HEK293 (cell line): Measurements from ENCODE around the gene RIPK4.

Source experiments
- CTCF ChIA-PET: fragments of 350-600 bp; formaldehyde crosslinking; extraction: SDS; loops from one replicate; lab custom pipeline; 2021; ENCODE audit warnings: antibody characterized with exemption; lab: Yijun Ruan, JAX
- POLR2A ChIA-PET: fragments of 300-600 bp; formaldehyde crosslinking; extraction: SDS; loops from one replicate; lab custom pipeline; 2020; ENCODE audit warnings: antibody characterized with exemption, inconsistent platforms; lab: Yijun Ruan, JAX
- H3K27ac ChIP-seq: fragments of 200-500 bp; sonication (Bioruptor generic); 2 replicates; pipeline ENCODE4 v1.5.1; 2014; ENCODE audit warnings: low read depth, low read length, control low read depth, inconsistent platforms; ENCODE audit errors: extremely low read depth
- H3K36me3 ChIP-seq, 2 experiments: fragments of 200-500 bp in 1 of 2; sonication (Bioruptor generic) in 1 of 2; 1 replicate in 1 of 2; 2 replicates in 1 of 2; pipeline ENCODE4 v1.5.1; 2014 to 2017; ENCODE audit warnings: inconsistent platforms in 2 of 2, low read length in 2 of 2; ENCODE audit not compliant: control insufficient read depth in 2 of 2, insufficient read depth in 1 of 2
- H3K4me1 ChIP-seq: fragments of 200-500 bp; sonication (Bioruptor generic); 2 replicates; pipeline ENCODE4 v1.5.1; 2014; ENCODE audit warnings: mild to moderate bottlenecking, low read length, inconsistent platforms; ENCODE audit not compliant: control insufficient read depth, insufficient read depth
- H3K4me3 ChIP-seq: 2 replicates; pipeline ENCODE4 v1.5.1; 2011; ENCODE audit warnings: low read depth, mild to moderate bottlenecking, control low read depth, low read length, moderate library complexity
- H3K9me3 ChIP-seq: fragments of 200-500 bp; sonication (Bioruptor generic); 2 replicates; pipeline ENCODE4 v1.5.1; 2014; ENCODE audit warnings: low read depth, low read length, inconsistent platforms; ENCODE audit not compliant: control insufficient read depth, insufficient read depth
- ZBTB21 ChIP-seq: fragments of 450-650 bp; formaldehyde crosslinking; IDR thresholded peaks from 2 replicates; pipeline ENCODE4 v1.5.1; 2017; ENCODE audit warnings: missing biosample characterization, missing genetic modification characterization
- ZNF114 ChIP-seq: fragments of 450-650 bp; formaldehyde crosslinking; IDR thresholded peaks from 2 replicates; pipeline ENCODE4 v1.5.0; 2017; ENCODE audit warnings: missing biosample characterization, missing genetic modification characterization
- ZNF148 ChIP-seq: fragments of 450-650 bp; formaldehyde crosslinking; IDR thresholded peaks from 2 replicates; pipeline ENCODE4 v1.5.0; 2017; ENCODE audit warnings: missing biosample characterization, missing genetic modification characterization, borderline replicate concordance
- ZNF157 ChIP-seq: fragments of 450-650 bp; formaldehyde crosslinking; IDR thresholded peaks from 2 replicates; pipeline ENCODE4 v1.5.1; 2016; ENCODE audit warnings: missing biosample characterization, missing genetic modification characterization
- ZNF19 ChIP-seq: fragments of 450-650 bp; formaldehyde crosslinking; IDR thresholded peaks from 2 replicates; pipeline ENCODE4; 2016; ENCODE audit warnings: missing biosample characterization, missing genetic modification characterization, low read depth
- ZNF391 ChIP-seq: fragments of 450-650 bp; formaldehyde crosslinking; IDR thresholded peaks from 2 replicates; pipeline ENCODE4 v1.5.1; 2016; ENCODE audit warnings: low read depth, missing biosample characterization, missing genetic modification characterization, borderline replicate concordance
- ZNF518A ChIP-seq: fragments of 450-650 bp; formaldehyde crosslinking; conservative IDR thresholded peaks from 2 replicates; pipeline ENCODE4 v1.5.1; 2016; ENCODE audit warnings: low read depth, missing biosample characterization, missing genetic modification characterization
- ZNF544 ChIP-seq: fragments of 450-650 bp; formaldehyde crosslinking; IDR thresholded peaks from 2 replicates; pipeline ENCODE4 v1.5.0; 2017; ENCODE audit warnings: missing biosample characterization, missing genetic modification characterization
- ZNF585B ChIP-seq: fragments of 450-650 bp; formaldehyde crosslinking; IDR thresholded peaks from 2 replicates; pipeline ENCODE4 v1.5.1; 2016; ENCODE audit warnings: missing biosample characterization, missing genetic modification characterization
- ZNF623 ChIP-seq: fragments of 450-650 bp; formaldehyde crosslinking; IDR thresholded peaks from 2 replicates; pipeline ENCODE4 v1.5.1; 2016; ENCODE audit warnings: missing biosample characterization, missing genetic modification characterization
- ZNF704 ChIP-seq: fragments of 450-650 bp; formaldehyde crosslinking; IDR thresholded peaks from 2 replicates; pipeline ENCODE4 v1.5.1; 2016; ENCODE audit warnings: missing biosample characterization, missing genetic modification characterization
- ZNF791 ChIP-seq: fragments of 450-650 bp; formaldehyde crosslinking; IDR thresholded peaks from 2 replicates; pipeline ENCODE4 v1.5.1; 2016; ENCODE audit warnings: missing biosample characterization, missing genetic modification characterization
- ZNF830 ChIP-seq: fragments of 450-650 bp; IDR thresholded peaks from 2 replicates; pipeline ENCODE4 v1.5.0; 2018; ENCODE audit warnings: missing biosample characterization, missing genetic modification characterization, low read depth, mild to moderate bottlenecking, moderate library complexity
- ZSCAN23 ChIP-seq: fragments of 450-650 bp; formaldehyde crosslinking; IDR thresholded peaks from 2 replicates; pipeline ENCODE4 v1.5.1; 2016; ENCODE audit warnings: missing biosample characterization, missing genetic modification characterization
- ZSCAN5A ChIP-seq: fragments of 450-650 bp; formaldehyde crosslinking; IDR thresholded peaks from 2 replicates; pipeline ENCODE4 v1.5.1; 2016; ENCODE audit warnings: missing biosample characterization, missing genetic modification characterization

RIPK4 gene

GRCh38 chr21:41758550-41758949, 8.3 kb downstream of the RIPK4 start:
- Histone ChIP-seq H3K4me1 (peaks cover 25% of the 10 kb centered on the region), H3K9me3 (no peaks in the 10 kb centered on the region), H3K27ac (no peak overlapping the region), H3K4me3 (no peak overlapping the region), H3K36me3 (peaks cover 8 to 30% of the 10 kb centered on the region in 2 experiments; a peak in 2 of 3 replicates)
- ChIA-PET CTCF (interaction anchor here (0.9 to 1.8 kb wide), 2 partner anchors 146 to 148 kb away, joined by 3 to 7 read pairs; no protein-coding TSS in a partner anchor), POLR2A (interaction anchor here (1.0 kb wide), 1 partner anchor 141 kb away, joined by 4 read pairs; no protein-coding TSS in a partner anchor)
- TF ChIP-seq ZNF585B (tag by site-specific recombination) (no peak), ZNF518A (no peak), ZNF544 (tag by site-specific recombination) (no peak), ZNF19 (tag by site-specific recombination) (no peak), ZNF157 (no peak), ZNF623 (tag by site-specific recombination) (no peak), ZSCAN5A (no peak), ZNF830 (no peak), ZNF148 (tag by site-specific recombination) (no peak), ZNF114 (tag by site-specific recombination) (no peak), ZNF704 (tag by site-specific recombination) (no peak), ZBTB21 (no peak), ZNF391 (no peak), ZSCAN23 (tag by site-specific recombination) (no peak), ZNF791 (no peak)
